Effector memory CD8-positive, alpha-beta T cell (primary cell): Measurements from ENCODE around the gene SPRYD4.
"Not testable (repeated sequence)": the region's sequence is repeated elsewhere in the genome, so short reads cannot be mapped to it uniquely, and the experiment has no call there.

Experiments
- ATAC-seq: fragments of 150-1000 bp; cut with Tn5 transposase; replicated peaks from 2 replicates; pipeline ENCODE4 v1.10.0; 2021; ENCODE audit warnings: mild to moderate bottlenecking, moderate library complexity
- DNase-seq, 3 experiments: peaks; one replicate each; pipeline ENCODE4 v3.0.0; 2021
- H3K27ac Mint-ChIP-seq, 2 donors: one replicate each; pipeline ENCODE4 v1.8.0; 2022; ENCODE audit warnings: mild to moderate bottlenecking in 2 of 2, mixed read lengths in 2 of 2, moderate library complexity in 2 of 2
- H3K27me3 Mint-ChIP-seq, 2 donors: one replicate each; pipeline ENCODE4 v1.8.0; 2022; ENCODE audit warnings: mixed read lengths in 2 of 2
- H3K36me3 Mint-ChIP-seq: one replicate; pipeline ENCODE4 v1.8.0; 2022; ENCODE audit warnings: mild to moderate bottlenecking, moderate library complexity, mixed read lengths; ENCODE audit not compliant: insufficient read depth
- H3K4me1 Mint-ChIP-seq, 2 donors: one replicate each; pipeline ENCODE4 v1.8.0; 2022; ENCODE audit warnings: low read depth in 2 of 2, mixed read lengths in 2 of 2
- H3K4me3 Mint-ChIP-seq, 2 donors: one replicate each; pipeline ENCODE4 v1.8.0; 2022; ENCODE audit warnings: mild to moderate bottlenecking in 2 of 2, mixed read lengths in 2 of 2, moderate library complexity in 2 of 2
- H3K9me3 Mint-ChIP-seq, 2 donors: one replicate each; pipeline ENCODE4 v1.8.0; 2022; ENCODE audit warnings: mixed read lengths in 2 of 2
- total RNA-seq, 9 experiments: gene quantifications; one replicate each; lab custom pipeline; 2026; lab: John Stamatoyannopoulos, UW

Gene SPRYD4
- 18.4 to 31.0 (median 21.9) reads per million in 9 experiments for total RNA-seq

DNA sequence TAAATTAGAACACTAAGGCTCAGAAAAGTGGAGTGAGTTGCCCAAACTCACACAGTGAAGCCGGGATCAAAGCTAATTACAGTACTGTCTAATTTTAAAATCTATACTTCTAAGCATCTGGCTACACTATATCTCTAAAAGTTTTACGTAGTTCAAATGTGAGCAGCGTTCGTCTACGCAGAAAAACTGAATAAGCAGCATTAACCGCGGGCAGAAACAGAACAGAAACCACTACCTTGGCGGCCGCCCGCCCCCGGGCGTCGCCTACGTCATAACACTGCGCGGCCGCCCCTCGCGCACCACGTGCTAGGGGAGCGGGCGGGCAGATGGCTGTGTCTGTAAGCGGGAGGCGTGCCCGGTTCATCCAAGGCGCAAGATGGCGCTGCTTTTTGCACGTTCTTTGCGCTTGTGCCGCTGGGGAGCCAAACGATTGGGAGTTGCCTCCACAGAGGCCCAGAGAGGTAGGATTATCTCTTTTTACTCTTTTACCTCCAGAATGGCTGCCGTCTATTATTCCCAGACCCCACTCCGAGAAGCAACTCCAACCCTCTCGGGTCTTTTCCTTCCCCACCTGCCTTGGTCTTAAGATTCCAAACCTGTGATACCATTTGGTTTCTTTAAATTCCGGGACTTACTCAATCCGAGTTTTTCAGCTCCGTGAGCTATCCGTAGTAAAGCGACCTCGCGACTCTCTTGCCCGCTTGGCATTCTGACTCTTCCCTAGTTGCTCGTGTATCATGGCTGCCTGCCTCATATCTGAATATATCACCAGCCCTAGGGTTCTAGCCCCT lies at the start of gene SPRYD4:
Gene SPRYD4, plus strand, starts transcription at position 363 of the 791 bp plus-strand sequence. Its CDS starts 14 bp downstream, at position 377.
- ATAC-seq = peak; percentile 97
- Mint-ChIP-seq H3K4me3 (peak within 1 kb of the TSS; percentile 94 to 95), H3K27me3 (no peaks in the 10 kb centered on the region), H3K9me3 (no peaks in the 10 kb centered on the region), H3K27ac (peak within 1 kb of the TSS; percentile 97 to 99), H3K36me3 (peaks cover 15% of the 10 kb centered on the region), H3K4me1 (peaks cover 20 to 21% of the 10 kb centered on the region in 2 donors)
- DNase-seq = peak; percentile 90 to 93 (median 93)

GRCh38 chr12:56420411-56420810 lies 48.0 kb upstream of the SPRYD4 start:
- DNase-seq = no peak
- no peaks in the 10 kb centered on the region for H3K27me3 Mint-ChIP-seq
- no peaks in the 10 kb centered on the region for H3K9me3 Mint-ChIP-seq
- no peak overlapping the region for H3K27ac Mint-ChIP-seq
- no peak for ATAC-seq
- no peak overlapping the region for H3K4me3 Mint-ChIP-seq
- no peaks in the 10 kb centered on the region for H3K4me1 Mint-ChIP-seq
- peaks cover 4% of the 10 kb centered on the region for H3K36me3 Mint-ChIP-seq

DNA sequence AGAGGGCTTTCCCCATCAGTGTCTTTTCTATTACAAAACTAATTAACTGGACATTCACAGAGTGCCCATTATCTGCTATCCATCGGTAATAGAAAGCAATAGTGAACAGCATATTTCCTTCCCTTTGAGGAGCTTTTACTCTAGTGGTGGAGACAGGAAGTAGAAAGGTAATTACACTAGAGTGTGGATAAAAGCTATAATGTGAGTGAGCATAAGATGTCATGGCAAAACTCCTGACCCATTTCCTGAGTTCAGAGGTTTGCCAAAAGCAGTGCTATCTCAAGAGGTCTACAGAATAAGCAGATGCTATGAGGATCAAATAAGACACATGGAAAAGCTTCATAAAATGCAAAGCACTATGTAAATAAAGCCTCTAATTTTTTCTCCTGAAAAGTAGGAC lies 43.2 kb upstream of the SPRYD4 start:
- Mint-ChIP-seq H3K27ac (no peak overlapping the region), H3K9me3 (no peaks in the 10 kb centered on the region), H3K4me3 (no peak overlapping the region), H3K27me3 (no peaks in the 10 kb centered on the region), H3K36me3 (no peaks in the 10 kb centered on the region), H3K4me1 (no peaks in the 10 kb centered on the region)
- no peak for ATAC-seq
- no peak for DNase-seq

- H3K9me3 Mint-ChIP-seq = no peaks in the 10 kb centered on the region
- no peak overlapping the region for H3K27ac Mint-ChIP-seq
- DNase-seq (no peak), ATAC-seq (no peak)
- no peaks in the 10 kb centered on the region for H3K36me3 Mint-ChIP-seq
- no peak overlapping the region for H3K4me3 Mint-ChIP-seq
- no peaks in the 10 kb centered on the region for H3K27me3 Mint-ChIP-seq
- no peaks in the 10 kb centered on the region for H3K4me1 Mint-ChIP-seq
These were observed 42.4 kb upstream of the SPRYD4 start for GRCh38 chr12:56425940-56426438.

GRCh38 chr12:56431288-56431687 lies 37.1 kb upstream of the SPRYD4 start:
- H3K27ac Mint-ChIP-seq = no peak overlapping the region
- H3K4me3 Mint-ChIP-seq = no peak overlapping the region
- no peak for DNase-seq
- no peaks in the 10 kb centered on the region for H3K9me3 Mint-ChIP-seq
- H3K4me1 Mint-ChIP-seq = no peaks in the 10 kb centered on the region
- no peak for ATAC-seq
- H3K36me3 Mint-ChIP-seq = peaks cover 5% of the 10 kb centered on the region
- H3K27me3 Mint-ChIP-seq = no peaks in the 10 kb centered on the region

GRCh38 chr12:56431850-56432249 lies 36.5 kb upstream of the SPRYD4 start:
- H3K36me3 Mint-ChIP-seq = peaks cover 5% of the 10 kb centered on the region
- H3K9me3 Mint-ChIP-seq = no peaks in the 10 kb centered on the region
- H3K4me3 Mint-ChIP-seq = no peak overlapping the region
- H3K27ac Mint-ChIP-seq = no peak overlapping the region
- no peaks in the 10 kb centered on the region for H3K27me3 Mint-ChIP-seq
- ATAC-seq (no peak), DNase-seq (no peak)
- no peaks in the 10 kb centered on the region for H3K4me1 Mint-ChIP-seq

DNA sequence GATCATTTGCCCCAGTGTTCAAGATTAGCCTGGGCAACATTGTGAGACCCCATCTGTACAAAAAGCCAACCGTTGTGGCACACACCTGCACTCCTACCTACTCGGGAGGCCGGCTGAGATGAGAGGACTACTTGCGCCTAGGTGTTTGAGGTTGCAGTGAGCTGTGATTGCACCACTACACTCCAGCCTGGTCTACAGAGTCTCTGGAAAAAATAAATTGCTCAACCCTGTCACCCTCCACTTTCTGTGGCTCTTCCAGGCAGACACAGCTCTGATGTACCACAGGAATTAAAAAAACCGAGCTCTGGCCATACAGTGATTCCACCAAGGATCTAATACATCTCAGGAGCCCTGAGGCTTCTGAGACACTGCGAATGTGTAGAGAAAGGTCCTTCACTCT lies 33.5 kb upstream of the SPRYD4 start:
- ATAC-seq (no peak), DNase-seq (no peak)
- Mint-ChIP-seq H3K27me3 (no peaks in the 10 kb centered on the region), H3K36me3 (peaks cover 5% of the 10 kb centered on the region), H3K4me3 (no peak overlapping the region), H3K4me1 (no peaks in the 10 kb centered on the region), H3K27ac (no peak overlapping the region), H3K9me3 (no peaks in the 10 kb centered on the region)

DNA sequence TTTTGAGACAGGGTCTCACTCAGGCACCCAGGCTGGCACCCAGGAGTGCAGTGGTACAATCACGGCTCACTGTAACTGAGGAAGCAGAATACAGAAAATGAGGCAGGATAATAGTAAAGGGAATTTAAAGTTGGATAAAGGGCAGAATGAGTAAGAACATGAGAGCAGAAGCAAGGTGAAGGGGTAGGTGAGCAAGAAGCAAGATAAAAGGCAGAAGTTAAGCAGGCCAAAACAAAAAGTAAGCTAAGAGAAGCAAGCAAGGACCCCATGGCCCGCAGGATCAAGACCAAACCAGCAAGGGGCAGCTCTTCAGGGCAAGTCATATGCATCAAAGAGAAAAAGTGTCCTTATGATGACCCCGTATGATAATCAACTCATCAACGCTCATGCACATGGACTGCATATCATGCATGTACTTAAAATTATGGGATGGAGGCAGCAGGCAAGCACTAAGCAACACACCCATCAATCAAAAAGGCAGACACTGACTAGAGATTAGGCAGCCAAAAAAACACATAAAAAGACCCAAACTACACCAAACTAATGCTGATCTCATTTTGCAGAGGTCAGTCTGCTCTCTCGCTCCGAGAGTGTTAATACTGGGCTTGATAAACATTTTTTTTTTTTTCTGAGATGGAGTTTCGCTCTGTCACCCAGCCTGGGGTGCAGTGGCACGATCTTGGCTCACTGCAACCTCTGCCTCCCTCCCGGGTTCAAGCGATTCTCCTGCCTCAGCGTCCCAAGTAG lies 30.8 kb upstream of the SPRYD4 start:
- Mint-ChIP-seq H3K9me3 (no peaks in the 10 kb centered on the region), H3K27me3 (no peaks in the 10 kb centered on the region), H3K4me3 (no peak overlapping the region), H3K36me3 (peaks cover under 1% of the 10 kb centered on the region), H3K27ac (no peak overlapping the region), H3K4me1 (no peaks in the 10 kb centered on the region)
- no peak for DNase-seq
- ATAC-seq = no peak

DNA sequence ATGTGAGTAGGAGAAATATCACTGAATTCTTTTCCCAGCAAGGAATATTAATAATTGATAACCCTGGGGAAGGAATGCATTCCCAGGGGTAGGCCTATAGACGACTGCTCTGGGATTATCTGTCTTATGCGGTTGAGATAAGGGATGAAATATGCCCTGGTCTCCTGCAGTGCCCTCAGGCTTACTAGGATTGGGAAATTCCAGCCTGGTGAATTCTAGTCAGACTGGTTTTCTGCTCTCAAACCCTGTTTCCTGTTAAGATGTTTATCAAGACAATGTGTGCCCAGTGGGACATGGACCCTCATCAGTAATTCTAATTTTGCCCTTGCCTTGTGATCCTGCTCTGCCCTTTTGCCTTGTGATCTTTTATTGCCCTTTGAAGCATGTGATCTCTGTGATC lies 25.2 kb upstream of the SPRYD4 start:
- not testable (repeated sequence) for H3K9me3 Mint-ChIP-seq, H3K27me3 Mint-ChIP-seq, ATAC-seq, H3K27ac Mint-ChIP-seq, DNase-seq, H3K4me1 Mint-ChIP-seq, H3K4me3 Mint-ChIP-seq, H3K36me3 Mint-ChIP-seq

DNA sequence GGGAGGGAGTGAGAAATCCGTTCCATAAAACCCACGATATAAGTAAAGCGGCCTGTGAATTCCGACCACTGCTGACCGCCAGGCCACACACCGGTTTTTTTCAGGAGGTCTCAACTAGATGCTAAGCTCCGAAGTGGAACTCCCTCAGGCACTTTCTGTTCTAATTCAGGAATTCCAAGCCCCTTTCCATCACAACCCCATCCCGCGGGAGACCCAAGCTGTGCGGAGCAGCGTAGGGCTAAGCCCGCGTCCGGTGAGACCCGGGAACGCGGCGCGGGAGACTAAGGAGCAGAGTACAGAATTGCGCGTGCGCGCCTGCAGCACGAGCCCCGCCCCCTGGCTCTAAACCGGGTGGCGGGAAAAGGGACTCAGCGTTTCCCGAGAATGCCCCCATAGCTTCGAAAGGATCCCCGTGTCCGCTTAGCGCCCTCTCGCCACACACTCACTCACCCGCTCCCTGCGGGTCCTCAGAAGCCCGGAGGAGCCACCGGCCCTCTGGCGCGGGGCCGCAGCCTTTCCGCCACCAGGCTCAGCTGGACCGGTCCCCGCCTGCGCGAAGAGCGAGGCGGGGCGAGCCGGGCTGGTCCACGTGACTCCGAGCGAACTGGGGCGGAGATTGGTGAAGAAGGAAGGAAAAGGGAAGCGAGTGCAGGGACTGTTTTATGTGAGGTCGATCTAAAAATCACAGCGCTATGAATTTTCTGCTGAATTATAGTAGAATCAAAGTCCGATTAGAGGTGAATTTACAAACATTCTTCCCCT lies 19.3 kb upstream of the SPRYD4 start, which contains the start of gene TIMELESS:
Gene TIMELESS, minus strand, starts transcription at position 567 of the 762 bp plus-strand sequence. CDS start 15,256 bp downstream, outside the sequence.
- ATAC-seq (peak; percentile 98), DNase-seq (peak; percentile 73 to 82 (median 78))
- Mint-ChIP-seq H3K4me3 (peak within 1 kb of the TSS; percentile 89 to 91), H3K36me3 (no peaks in the 10 kb centered on the region), H3K27ac (peak within 1 kb of the TSS; percentile 81 to 98), H3K27me3 (no peaks in the 10 kb centered on the region), H3K4me1 (peaks cover 7% of the 10 kb centered on the region in 2 donors), H3K9me3 (no peaks in the 10 kb centered on the region)

GRCh38 chr12:56449622-56449984 lies 18.8 kb upstream of the SPRYD4 start:
- Mint-ChIP-seq H3K4me3 (peak overlapping the region; percentile 89 to 91), H3K36me3 (peaks cover 2% of the 10 kb centered on the region), H3K4me1 (peaks cover 7% of the 10 kb centered on the region in 2 donors), H3K27ac (peak overlapping the region; percentile 81 to 98), H3K27me3 (no peaks in the 10 kb centered on the region), H3K9me3 (no peaks in the 10 kb centered on the region)
- DNase-seq = no peak
- ATAC-seq = no peak

- peak overlapping the region in 1 of 2 donors; percentile 81 for H3K27ac Mint-ChIP-seq
- no peaks in the 10 kb centered on the region for H3K27me3 Mint-ChIP-seq
- ATAC-seq (no peak), DNase-seq (no peak)
- H3K4me3 Mint-ChIP-seq = peak overlapping the region in 1 of 2 donors; percentile 89
- no peaks in the 10 kb centered on the region for H3K9me3 Mint-ChIP-seq
- H3K36me3 Mint-ChIP-seq = peaks cover 3% of the 10 kb centered on the region
- peaks cover 7% of the 10 kb centered on the region in 2 donors for H3K4me1 Mint-ChIP-seq
These were observed 18.1 kb upstream of the SPRYD4 start for GRCh38 chr12:56450241-56450640.

GRCh38 chr12:56451147-56451546 lies 17.2 kb upstream of the SPRYD4 start:
- DNase-seq (no peak), ATAC-seq (no peak)
- H3K36me3 Mint-ChIP-seq = peaks cover 3% of the 10 kb centered on the region
- H3K27me3 Mint-ChIP-seq = no peaks in the 10 kb centered on the region
- no peak overlapping the region for H3K4me3 Mint-ChIP-seq
- H3K4me1 Mint-ChIP-seq = peaks cover 7% of the 10 kb centered on the region in 2 donors
- H3K9me3 Mint-ChIP-seq = no peaks in the 10 kb centered on the region
- H3K27ac Mint-ChIP-seq = no peak overlapping the region
